HG02759 (cell line): Measurements from ENCODE around the gene ZNF609.
A peak's percentile ranks its signal among the peaks of the same experiment; 100 is the strongest.

Experiments
- ATAC-seq: cut with Tn5 transposase; IDR thresholded peaks from one replicate; pipeline ENCODE4 v1.9.1; 2021; ENCODE audit warnings: mild to moderate bottlenecking, moderate library complexity; ENCODE audit not compliant: unreplicated experiment

Gene ZNF609

DNA sequence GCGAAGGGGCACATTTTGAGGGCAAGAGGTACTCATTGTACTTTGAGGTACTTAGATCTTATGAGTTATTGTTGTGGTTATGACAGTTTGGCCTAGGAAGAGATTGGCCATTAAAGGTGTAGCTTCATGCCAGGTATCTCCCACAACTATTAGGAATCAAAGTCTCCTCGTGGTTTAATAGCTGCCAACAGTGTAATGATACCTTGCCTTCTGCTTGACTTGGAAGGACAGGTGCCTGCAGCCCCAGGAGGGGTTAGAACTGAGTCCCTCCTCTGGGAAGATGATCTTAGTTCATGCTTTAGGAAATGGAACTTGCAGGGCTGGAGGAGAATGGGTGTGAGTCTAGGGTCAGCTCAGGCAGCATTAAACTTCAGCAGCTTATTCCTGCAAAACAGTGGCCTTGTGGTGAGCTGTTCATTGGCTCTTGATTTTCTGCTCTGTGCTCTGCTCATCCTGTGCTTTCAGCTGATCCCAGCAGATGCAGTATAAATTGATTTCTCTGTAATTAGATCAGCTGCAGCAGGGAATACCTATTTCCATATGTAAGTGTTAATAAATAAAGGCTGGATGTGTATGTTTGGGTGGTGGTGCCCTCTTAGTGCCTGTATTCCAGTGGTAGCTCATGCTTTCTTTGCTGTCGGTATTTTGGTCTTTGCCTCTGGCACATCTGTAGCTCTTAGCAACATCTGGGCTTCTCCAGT is 40.5 kb downstream of the ZNF609 start:
- ATAC-seq: no peak

- ATAC-seq: no peak
Observed at GRCh38 chr15:64501396-64501715, 41.0 kb downstream of the ZNF609 start.

GRCh38 chr15:64502151-64502550 is 41.8 kb downstream of the ZNF609 start:
- no peak for ATAC-seq

DNA sequence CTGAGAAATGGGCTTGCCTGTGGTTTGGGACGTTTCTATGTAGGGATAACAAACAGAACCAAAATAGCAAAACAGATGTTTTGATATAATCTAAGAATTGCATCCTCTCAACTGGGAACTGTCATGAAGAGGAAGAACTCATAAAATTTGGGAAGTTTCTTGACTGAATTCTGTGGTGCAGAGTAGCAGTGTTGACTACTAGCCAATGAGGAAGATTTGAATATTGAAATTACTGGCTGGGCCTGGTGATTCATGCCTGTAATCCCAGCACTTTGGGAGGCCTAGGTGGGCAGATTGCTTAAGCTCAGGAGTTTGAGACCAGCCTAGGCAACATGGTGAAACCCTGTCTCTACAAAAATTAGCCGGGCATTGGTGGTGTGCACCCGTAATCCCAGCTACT is 42.2 kb downstream of the ZNF609 start:
- no peak for ATAC-seq

- ATAC-seq: no peak
Observed at GRCh38 chr15:64503197-64503596, 42.8 kb downstream of the ZNF609 start.

DNA sequence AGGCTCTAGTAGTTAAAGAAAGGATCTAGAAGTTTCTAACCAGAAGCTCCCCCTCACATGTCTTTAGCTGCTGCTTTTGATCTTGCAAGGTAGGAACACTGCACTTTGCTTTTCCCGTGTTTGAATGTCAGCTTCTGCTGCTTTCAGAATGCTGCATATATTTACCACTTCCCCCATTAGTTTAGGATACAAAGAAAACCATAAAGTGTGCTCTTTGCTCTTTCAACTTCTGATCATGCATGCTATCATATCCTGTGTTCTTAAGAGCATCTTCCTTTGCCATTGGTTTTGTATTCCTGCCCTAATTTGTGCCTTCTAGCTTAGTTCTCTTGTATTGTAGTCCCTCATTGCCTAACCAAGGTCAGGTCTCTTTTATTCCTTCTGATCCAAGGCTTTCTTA is 43.3 kb downstream of the ZNF609 start:
- no peak for ATAC-seq

GRCh38 chr15:64507293-64507802 is 47.0 kb downstream of the ZNF609 start:
- ATAC-seq: peak; percentile 77

- ATAC-seq: peak; percentile 5
Observed at GRCh38 chr15:64507845-64508244, 47.5 kb downstream of the ZNF609 start.

GRCh38 chr15:64513823-64514222 is 53.4 kb downstream of the ZNF609 start:
- ATAC-seq: no peak

GRCh38 chr15:64515196-64515595 is 54.8 kb downstream of the ZNF609 start:
- ATAC-seq: no peak

DNA sequence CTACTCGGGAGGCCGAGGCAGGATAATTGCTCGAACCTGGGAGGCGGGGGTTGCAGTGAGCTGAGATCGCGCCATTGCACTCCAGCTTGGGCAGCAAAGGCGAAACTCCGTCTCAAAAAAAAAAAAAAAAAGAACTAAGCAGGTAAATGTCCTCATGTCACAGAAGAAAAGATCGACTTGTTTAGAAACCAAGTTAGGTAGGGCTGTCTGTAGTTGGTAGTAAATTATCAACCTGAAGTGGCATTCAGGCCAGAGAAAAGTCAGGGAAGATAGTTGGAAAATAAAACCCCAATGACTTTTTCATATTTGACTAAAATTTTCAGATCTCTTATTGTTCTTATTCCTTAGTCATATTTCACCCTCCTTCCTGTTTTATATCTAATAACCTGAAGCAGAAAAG is 55.4 kb downstream of the ZNF609 start:
- no peak for ATAC-seq

DNA sequence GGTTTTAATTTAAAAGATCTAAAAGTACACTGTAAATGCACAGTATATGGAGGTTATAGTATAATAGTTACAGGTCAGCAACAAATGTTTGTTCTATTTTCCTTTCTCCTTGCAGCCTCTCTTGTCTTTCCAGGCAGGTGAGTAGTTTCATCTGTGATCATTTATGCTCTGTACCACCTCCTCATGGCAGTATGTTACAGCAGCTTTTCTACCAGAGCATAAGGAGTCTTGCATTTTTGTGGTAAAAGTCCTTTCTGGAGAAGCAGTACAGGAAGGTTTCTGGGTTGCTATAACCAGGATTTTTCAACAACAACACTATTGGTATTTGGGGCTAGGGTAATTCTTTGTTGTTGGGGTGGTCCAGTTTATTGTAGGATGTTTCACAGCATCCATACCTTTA is 59.5 kb downstream of the ZNF609 start:
- ATAC-seq: no peak

DNA sequence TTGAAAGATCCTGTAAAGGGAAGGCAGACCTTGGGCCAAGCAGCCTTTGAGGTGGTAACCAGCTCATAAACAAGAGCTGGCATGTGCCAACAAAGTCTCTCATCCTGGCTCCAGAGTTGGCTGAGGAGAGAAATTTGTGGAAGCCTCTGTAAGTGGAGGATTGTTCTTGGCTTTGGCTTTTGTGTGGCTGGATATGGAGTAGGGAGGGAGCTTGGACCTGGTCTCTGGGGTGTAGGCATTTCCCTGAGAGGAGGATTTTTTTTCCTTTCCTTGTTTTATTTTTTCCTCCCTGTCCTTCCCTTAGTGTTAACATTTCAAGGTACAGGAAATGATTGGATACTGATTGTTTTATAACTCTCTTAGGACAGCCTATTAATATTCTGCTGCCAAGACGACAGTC is 60.8 kb downstream of the ZNF609 start:
- ATAC-seq: no peak

- no peak for ATAC-seq
Observed at GRCh38 chr15:64521726-64522164, 61.4 kb downstream of the ZNF609 start.

DNA sequence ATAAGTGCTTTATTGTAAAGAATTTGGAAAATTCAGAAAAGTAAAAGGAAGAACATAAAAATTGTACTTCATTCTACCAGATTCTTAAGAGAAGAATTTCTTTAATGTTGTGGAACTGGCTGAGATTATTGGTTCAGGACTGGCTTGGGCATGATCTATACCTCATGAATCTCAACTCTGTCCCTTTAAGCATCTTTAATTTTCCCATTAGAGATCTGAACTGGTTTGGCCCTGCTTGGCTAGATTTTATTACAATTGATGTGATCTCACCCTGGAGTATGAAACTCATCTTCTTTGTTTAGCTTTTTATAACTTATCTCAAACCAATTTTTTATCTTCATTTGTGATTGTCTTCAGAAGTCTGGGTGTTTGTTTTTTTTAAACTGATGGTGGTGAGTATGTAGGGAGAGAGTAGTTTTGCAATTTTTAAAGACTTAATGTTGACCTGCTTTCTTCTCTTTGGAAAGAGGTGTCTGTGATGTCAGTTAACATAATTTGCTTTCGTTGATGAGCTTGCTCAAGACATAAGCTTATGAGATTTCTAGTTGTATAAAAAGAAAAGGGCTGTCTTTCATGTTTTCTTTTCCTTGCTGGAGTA is 61.9 kb downstream of the ZNF609 start:
- no peak for ATAC-seq

GRCh38 chr15:64523240-64523639 is 62.9 kb downstream of the ZNF609 start:
- no peak for ATAC-seq

DNA sequence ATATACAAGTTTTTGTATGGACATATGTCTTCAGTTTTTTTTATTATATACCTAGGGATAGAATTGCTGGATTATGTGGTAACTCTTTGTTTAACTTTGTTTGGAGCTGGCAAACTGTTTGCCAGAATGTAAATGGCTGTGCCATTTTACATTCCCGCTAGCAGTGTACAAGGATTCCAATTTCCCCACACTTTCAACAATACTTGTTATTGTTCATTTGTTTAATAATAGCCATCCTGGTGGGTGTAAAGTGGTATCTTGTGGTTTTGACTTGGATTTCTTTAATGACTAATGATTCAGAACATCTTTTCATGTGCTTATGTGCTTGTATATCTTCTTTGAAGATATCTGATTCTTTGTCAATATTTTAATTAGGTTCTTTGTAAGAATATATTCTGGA is 64.4 kb downstream of the ZNF609 start:
- ATAC-seq: no peak

DNA sequence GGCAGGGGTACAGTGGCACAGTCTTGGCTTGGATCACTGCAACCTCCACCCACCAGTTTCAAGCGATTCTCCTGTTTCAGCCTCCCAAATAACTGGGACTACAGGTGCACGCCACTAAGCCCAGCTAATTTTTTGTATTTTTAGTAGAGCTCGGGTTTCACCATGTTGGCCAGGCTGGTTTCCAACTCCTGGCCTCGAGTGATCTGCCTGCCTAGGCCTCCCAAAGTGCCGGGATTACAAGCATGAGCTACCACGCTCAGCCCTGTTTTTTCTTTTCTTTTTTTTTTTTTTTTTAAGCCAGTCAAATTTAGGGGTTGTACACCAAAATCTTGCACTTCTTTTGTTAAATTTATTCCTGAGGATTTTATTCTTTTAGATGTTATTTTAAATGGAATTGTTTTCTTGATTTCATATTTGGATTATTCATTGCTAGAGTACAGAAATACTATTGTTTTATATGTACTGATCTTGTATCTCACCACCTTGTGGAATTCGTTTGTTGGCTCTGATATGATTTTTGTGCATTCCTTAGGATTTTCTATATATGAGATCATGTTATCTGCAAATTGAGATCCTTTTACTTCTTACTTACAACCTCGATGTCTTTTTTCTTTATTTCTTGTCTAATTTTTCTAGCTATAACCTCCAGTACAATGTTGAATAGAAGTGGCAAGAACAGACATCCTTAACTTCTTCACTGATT is 65.6 kb downstream of the ZNF609 start:
- ATAC-seq: no peak

DNA sequence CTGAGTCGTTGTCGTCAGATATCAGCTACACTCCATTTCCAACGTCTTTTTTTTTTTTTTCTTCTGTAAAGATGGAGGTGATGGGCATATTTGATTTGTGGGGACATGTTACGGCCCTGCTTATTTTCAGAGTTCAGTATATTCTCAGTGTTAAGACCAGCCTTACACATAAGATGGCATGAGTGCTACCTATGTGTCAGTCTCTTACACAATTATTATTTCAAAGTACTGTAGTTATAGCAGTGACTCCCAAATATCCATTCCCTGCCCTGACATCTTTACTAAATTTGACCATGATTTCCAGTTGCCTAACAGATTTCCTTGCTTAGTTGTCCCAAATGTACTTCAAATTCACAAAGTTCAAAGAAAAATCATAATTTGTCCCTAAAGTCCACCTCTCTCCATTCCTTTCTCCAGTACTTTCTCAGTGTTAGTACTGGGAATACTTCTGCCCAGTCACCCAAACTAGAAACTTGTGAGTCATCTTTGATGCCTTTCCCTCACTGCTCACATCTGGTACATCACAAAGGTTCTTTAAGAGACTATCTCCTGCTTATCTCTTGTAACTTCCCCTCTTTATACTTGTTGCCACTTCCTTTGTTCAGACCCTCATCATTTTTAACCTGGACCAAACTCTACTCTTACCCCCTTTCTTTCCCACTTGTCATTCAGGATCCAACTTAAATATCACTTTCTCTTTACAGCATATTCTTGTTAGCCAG is 67.0 kb downstream of the ZNF609 start:
- ATAC-seq: no peak

DNA sequence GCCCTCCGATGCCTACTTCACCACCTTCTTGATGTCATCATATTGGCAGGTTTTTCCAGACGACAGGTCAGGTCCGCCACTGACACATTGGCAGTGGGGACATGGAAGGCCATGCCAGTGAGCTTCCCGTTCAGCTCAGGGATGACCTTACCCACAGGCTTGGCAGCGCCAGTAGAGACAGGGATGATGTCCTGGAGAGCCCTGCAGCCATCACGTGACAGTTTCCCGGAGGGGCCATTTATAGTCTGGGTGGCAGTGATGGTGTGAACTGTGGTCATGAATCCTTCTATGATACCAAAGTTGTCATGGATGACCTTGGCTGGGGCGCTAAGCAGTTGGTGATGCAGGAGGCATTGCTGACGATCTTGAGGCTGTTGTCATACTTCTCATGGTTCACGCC is 68.5 kb downstream of the ZNF609 start:
- no peak for ATAC-seq

DNA sequence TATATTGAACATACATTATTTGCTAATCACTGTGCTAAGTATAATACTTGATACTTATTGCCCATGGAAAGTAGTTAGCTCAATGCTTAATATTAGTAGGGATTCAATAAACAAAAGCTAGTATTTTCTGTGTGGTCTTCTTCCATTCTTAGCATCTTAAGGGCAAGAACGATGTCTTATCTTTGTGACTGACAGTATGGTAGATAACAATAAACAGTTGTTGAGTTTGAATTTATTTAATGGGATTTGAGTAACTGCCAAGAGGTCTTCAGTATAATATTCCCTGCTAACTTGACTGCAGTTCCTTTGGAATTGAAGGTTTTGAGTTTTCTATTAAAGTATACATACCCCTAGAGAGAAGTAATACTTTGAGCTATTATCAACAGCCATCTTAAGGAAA is 70.1 kb downstream of the ZNF609 start:
- ATAC-seq: no peak

GRCh38 chr15:64530918-64531317 is 70.5 kb downstream of the ZNF609 start:
- ATAC-seq: no peak
